Mesodermal cell (in vitro differentiated cells): Measurements from ENCODE around the gene FAM171A2.
"Not testable (repeated sequence)": the region's sequence is repeated elsewhere in the genome, so short reads cannot be mapped to it uniquely, and the experiment has no call there.

Experiments used
- H3K27ac ChIP-seq: 2 replicates; pipeline ENCODE4 v1.7.0; 2013; ENCODE audit warnings: mild to moderate bottlenecking, low read depth, low read length, moderate library complexity; ENCODE audit not compliant: severe bottlenecking
- H3K36me3 ChIP-seq: 2 replicates; pipeline ENCODE4 v1.7.1; 2013; ENCODE audit warnings: mild to moderate bottlenecking, low read length, moderate library complexity; ENCODE audit not compliant: control insufficient read depth, insufficient read depth
- H3K4me1 ChIP-seq: one replicate; pipeline ENCODE4 v1.7.1; 2013; ENCODE audit warnings: mild to moderate bottlenecking, low read length; ENCODE audit not compliant: insufficient read depth, control insufficient read depth, poor library complexity, severe bottlenecking
- H3K4me3 ChIP-seq: 2 replicates; pipeline ENCODE4 v1.7.0; 2013; ENCODE audit warnings: low read length, control low read depth, mild to moderate bottlenecking; ENCODE audit not compliant: insufficient read depth, poor library complexity, severe bottlenecking; ENCODE audit errors: extremely low read depth
- H3K9me3 ChIP-seq: 2 replicates; pipeline ENCODE4 v1.7.1; 2013; ENCODE audit warnings: mild to moderate bottlenecking, low read length, moderate library complexity; ENCODE audit not compliant: control insufficient read depth
- WGBS, 2 experiments: methylation state at CpG; one replicate each; pipeline ENCODE4 v1.1.5; 2013; ENCODE audit warnings: missing lambda C conversion rate in 2 of 2; ENCODE audit not compliant: insufficient coverage in 2 of 2; 5-methylcytosine and 5-hydroxymethylcytosine counted together

FAM171A2 gene

GRCh38 chr17:44351961-44352827, 11.5 kb downstream of the FAM171A2 start:
- H3K4me1 ChIP-seq, result no peaks in the 10 kb centered on the region
- H3K4me3 ChIP-seq, result no peak overlapping the region
- WGBS, 2 experiments, result 96 to 97% methylated on average over 33 to 36 of the region's 36 CpGs
- peaks cover 46% of the 10 kb centered on the region for H3K36me3 ChIP-seq
- H3K9me3 ChIP-seq, result no peaks in the 10 kb centered on the region
- H3K27ac ChIP-seq, result no peak overlapping the region

- 88 to 91% methylated on average over 6 to 8 of the region's 8 CpGs for WGBS, 2 experiments
- Histone ChIP-seq H3K36me3 (peaks cover 46% of the 10 kb centered on the region), H3K4me3 (no peak overlapping the region), H3K9me3 (no peaks in the 10 kb centered on the region), H3K27ac (no peak overlapping the region), H3K4me1 (no peaks in the 10 kb centered on the region)
These were observed 12.2 kb downstream of the FAM171A2 start for GRCh38 chr17:44351464-44351863.

DNA sequence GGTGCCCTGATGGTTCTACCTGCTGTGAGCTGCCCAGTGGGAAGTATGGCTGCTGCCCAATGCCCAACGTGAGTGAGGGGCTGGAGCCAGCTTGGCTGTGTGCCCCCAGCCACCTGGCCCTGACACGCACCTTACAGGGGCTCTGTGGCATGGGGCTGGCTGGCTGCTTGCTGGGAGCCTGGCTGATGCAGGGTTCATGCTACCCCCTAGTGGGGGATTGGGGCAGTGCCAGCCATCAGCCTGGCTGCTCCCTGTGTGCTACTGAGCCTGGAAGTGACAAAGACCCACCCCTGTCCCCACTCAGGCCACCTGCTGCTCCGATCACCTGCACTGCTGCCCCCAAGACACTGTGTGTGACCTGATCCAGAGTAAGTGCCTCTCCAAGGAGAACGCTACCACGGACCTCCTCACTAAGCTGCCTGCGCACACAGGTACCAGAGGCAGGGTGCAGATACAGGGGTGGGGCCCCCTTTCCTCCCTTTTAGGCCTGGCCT, 12.9 kb downstream of the FAM171A2 start:
- H3K9me3 ChIP-seq, result no peaks in the 10 kb centered on the region
- no peak overlapping the region for H3K27ac ChIP-seq
- peaks cover 41% of the 10 kb centered on the region for H3K36me3 ChIP-seq
- H3K4me1 ChIP-seq, result peaks cover 7% of the 10 kb centered on the region
- 65 to 70% methylated on average over 5 to 6 of the region's 6 CpGs for WGBS, 2 experiments
- H3K4me3 ChIP-seq, result no peak overlapping the region

- WGBS, 2 experiments, result 94 to 96% methylated on average over 10 to 12 of the region's 12 CpGs
- no peaks in the 10 kb centered on the region for H3K9me3 ChIP-seq
- H3K27ac ChIP-seq, result no peak overlapping the region
- H3K4me3 ChIP-seq, result no peak overlapping the region
- H3K36me3 ChIP-seq, result peaks cover 34% of the 10 kb centered on the region
- H3K4me1 ChIP-seq, result peaks cover 7% of the 10 kb centered on the region
These were observed 14.0 kb downstream of the FAM171A2 start for GRCh38 chr17:44349553-44350070.

- WGBS, 2 experiments, result 92% methylated on average over 5 to 6 of the region's 6 CpGs
- H3K4me3 ChIP-seq, result no peak overlapping the region
- peaks cover 7% of the 10 kb centered on the region for H3K4me1 ChIP-seq
- peaks cover 34% of the 10 kb centered on the region for H3K36me3 ChIP-seq
- H3K27ac ChIP-seq, result no peak overlapping the region
- no peaks in the 10 kb centered on the region for H3K9me3 ChIP-seq
These were observed 14.7 kb downstream of the FAM171A2 start for GRCh38 chr17:44348988-44349364.

- H3K9me3 ChIP-seq, result no peaks in the 10 kb centered on the region
- peaks cover 7% of the 10 kb centered on the region for H3K4me1 ChIP-seq
- no peak overlapping the region for H3K27ac ChIP-seq
- H3K36me3 ChIP-seq, result peaks cover 34% of the 10 kb centered on the region
- no peak overlapping the region for H3K4me3 ChIP-seq
- 89 to 94% methylated on average over 6 to 8 of the region's 9 CpGs for WGBS, 2 experiments
These were observed 15.2 kb downstream of the FAM171A2 start for GRCh38 chr17:44348234-44348987.

DNA sequence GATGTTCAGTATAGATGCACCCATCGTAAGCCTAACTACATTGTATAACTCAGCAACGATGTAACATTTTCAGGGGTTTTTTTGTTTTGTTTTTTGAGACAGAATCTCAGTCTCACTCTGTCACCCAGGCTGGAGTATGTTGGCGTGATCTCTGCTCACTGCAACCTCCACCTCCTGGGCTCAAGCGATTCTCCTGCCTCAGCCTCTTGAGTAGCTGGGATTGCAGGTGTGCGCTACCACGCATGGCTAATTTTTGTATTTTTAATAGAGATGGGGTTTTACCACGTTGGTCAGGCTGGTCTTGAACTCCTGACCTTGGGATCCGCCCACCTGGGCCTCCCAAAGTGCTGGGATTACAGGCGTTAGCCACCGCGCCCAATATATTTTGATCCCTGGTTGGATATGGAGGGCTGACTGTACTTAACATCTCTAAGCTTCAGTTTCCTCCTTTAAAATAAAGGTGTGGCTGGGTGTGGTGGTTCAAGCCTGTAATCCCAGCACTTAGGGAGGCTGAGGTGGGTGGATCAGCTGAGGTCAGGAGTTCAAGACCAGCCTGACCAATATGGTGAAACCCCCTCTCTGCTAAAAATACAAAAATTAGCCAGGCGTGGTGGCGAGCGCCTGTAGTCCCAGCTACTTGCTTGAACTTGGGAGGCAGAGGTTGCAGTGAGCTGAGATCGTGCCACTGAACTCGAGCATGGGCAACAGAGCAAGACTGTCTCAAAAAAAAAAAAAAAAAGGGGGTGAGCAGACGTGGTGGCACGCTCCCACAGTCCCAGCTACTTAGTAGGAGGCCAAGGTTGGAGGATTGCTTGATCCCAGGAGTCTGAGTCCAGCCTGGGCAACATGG, 16.2 kb downstream of the FAM171A2 start:
- peaks cover 26% of the 10 kb centered on the region for H3K36me3 ChIP-seq
- not testable (repeated sequence) for H3K27ac ChIP-seq, H3K9me3 ChIP-seq, H3K4me3 ChIP-seq, H3K4me1 ChIP-seq
- 94 to 96% methylated on average over 9 to 11 of the region's 18 CpGs for WGBS, 2 experiments

- H3K9me3 ChIP-seq, result no peaks in the 10 kb centered on the region
- peaks cover 7% of the 10 kb centered on the region for H3K4me1 ChIP-seq
- peaks cover 14% of the 10 kb centered on the region for H3K36me3 ChIP-seq
- no peak overlapping the region for H3K27ac ChIP-seq
- 80 to 87% methylated on average over 10 to 12 of the region's 13 CpGs for WGBS, 2 experiments
- peak overlapping the region; percentile 91 for H3K4me3 ChIP-seq
These were observed 17.4 kb downstream of the FAM171A2 start for GRCh38 chr17:44346064-44346844.

- H3K36me3 ChIP-seq, result peaks cover 9% of the 10 kb centered on the region
- H3K9me3 ChIP-seq, result no peaks in the 10 kb centered on the region
- H3K27ac ChIP-seq, result peak overlapping the region; percentile 66
- peak overlapping the region; percentile 91 for H3K4me3 ChIP-seq
- WGBS, 2 experiments, result 0% methylated on average over 5 to 8 of the region's 21 CpGs
- peaks cover 7% of the 10 kb centered on the region for H3K4me1 ChIP-seq
These were observed 18.1 kb downstream of the FAM171A2 start for GRCh38 chr17:44345454-44346026.
